IPS DF 4.7 (cell line): ENCODE results near the gene TNPO3.
"Not testable (repeated sequence)": the region's sequence is repeated elsewhere in the genome, so short reads cannot be mapped to it uniquely, and the experiment has no call there.

ENCODE experiments used
- DNase-seq: peaks from one replicate; pipeline ENCODE4 v3.0.0-alpha.2; 2013; ENCODE audit warnings: low spot score; ENCODE audit errors: extremely low read depth

The TNPO3 gene

DNA sequence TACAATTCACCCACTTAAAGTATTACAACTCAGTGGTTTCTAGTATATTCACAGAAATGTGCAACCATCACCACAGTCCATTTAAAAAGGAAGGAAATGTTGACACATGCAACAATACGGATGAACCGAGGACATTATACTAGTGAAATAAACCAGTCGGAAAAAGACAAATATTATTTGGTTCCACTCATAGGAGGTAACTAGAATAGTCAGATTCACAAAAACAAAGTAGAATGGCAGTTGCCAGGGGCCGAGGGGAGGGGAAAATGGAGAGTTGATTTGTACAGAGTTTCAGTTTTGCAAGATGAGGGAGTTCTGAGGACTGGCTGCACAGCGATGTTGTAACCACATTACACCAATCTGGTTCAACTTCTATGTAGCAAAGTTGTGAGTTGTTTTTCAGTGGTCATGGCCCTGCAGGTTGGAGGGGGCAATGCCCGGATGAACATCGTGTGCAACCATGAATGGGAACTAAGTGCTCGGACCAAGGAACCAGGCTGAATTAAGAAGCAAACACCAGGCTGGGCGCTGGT lies 17.6 kb upstream of the TNPO3 start:
- no peak for DNase-seq

DNA sequence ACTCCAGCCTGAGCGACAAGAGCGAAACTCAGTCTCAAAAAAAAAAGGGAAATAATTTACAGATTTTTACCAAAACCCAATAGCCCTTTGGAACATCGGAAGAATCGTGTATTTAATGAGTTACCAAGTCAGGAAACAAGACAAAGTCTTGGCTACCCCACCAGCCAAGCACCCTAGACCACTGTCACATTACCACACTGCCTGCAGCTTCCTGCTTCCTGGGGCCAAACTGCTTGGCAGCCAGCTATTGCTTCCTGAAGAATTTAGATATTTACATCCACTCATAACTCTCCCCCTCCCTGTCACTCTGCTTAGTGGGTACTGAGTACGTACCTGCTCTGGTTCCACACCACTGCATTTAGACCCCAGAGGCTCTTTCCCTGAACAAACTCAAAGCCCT lies 14.1 kb upstream of the TNPO3 start:
- no peak for DNase-seq

- no peak for DNase-seq
Measured at GRCh38 chr7:129067943-129068548, 13.1 kb upstream of the TNPO3 start.

GRCh38 chr7:129067132-129067561 lies 12.2 kb upstream of the TNPO3 start:
- not testable (repeated sequence) for DNase-seq

DNA sequence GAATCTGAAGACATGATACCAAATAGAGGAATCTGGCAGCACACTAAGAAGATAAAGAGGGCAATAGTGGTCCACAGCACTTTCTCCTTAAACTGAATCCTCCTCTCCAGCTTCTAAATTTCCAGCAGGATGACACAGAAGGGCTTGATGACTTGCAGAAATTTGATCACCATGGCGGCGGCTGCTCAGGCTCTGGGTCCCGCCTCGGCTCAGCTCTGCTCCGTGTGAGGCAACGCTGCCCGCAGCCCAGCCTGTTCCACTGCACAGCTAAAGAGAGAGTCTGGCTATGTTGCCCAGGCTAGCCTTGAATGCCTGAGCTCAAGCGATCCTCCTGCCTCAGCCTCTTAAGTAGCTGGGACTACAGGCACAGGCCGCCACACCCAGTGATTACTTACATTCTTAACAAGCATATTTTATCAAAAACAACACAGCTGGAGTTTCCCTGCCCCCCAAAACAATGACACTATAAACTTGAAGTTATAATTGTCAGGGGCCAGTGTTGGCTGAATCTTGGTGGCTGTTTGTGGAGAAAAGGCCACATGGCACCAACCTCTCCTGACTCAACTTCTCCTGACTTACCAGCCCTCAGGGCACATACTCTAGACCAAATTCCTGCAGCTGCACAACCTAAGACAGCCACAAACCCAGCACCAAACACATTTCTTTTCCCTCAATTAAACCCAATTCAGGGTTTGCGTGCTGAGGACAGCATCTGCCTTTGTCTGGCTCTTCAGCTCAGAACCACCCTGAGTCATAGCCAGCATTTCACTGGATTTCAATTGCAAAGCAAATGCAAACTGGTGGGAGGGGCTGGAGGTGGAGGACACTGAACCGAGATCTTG lies 11.6 kb upstream of the TNPO3 start:
- peak; percentile 49 for DNase-seq

DNA sequence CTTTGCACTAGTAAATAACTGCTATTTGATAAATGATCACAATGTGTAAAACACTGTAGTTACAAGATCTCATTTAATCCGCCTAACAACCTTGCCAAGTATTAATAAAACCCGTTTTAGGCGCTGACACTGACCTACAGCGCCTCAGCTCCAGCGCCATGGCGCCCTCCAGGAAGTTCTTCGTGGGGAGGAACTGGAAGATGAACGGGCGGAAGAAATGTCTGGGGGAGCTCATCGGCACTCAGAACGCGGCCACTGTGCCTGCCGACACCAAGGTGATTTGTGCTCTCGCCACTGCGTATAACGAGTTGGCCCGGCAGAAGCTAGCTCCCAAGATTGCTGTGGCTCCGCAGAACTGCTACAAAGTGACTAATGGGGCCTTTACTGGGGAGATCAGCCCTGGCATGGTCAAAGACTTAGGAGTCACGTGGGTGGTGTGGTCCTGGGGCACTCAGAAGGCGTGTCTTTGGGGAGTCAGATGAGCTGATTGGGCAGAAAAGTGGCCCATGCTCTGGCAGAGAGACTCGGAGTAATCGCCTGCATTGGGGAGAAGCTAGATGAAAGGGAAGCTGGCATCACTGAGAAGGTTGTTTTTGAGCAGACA lies 1.1 kb upstream of the TNPO3 start:
- no peak for DNase-seq

- no peak for DNase-seq
Measured at GRCh38 chr7:129055294-129055816, 444 bp upstream of the TNPO3 start.

DNA sequence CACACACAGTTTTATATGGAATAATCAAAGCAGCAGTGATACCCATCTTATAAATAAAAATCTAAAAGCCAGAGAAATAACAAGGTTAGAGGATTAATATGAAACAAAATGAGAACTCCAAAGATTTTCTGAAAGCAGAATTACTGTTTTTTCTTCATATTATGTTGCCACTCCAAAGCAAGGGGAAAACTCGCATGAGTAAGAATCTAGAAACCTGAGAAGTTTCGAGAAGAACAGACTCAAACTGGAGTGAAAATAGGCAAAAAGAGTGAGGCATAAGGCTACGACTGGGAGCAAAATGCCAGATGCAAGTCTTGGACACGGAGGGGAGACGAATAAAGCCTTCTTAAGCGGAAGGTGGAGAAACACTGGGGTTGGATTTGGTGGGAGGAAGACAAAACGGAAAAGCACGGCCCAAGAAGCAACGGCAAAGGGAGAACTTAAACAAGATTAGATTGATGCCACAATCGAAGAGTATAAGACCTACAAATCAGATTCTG lies 923 bp downstream of the TNPO3 start:
- DNase-seq = no peak

DNA sequence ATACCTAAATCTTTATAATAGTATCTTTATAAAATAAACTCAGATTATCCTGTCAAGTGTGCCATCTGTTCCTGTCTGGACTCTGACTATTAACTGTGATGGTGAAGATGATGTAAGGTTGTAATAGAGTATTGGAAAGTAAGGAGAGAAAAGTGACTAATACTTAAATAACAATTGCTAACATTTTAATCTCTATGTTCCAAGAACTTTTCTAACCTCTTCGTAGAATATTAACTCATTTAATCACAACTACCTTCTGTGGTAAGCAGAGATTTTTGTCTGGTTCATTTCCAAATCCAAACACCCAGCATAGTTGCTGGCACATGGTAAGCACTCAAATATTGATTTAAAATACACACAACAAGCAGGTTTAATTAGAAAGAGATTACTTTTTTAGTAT lies 2.5 kb downstream of the TNPO3 start:
- no peak for DNase-seq

GRCh38 chr7:129051459-129051858 lies 3.5 kb downstream of the TNPO3 start:
- not testable (repeated sequence) for DNase-seq

GRCh38 chr7:129047761-129048160 lies 7.2 kb downstream of the TNPO3 start:
- no peak for DNase-seq

DNA sequence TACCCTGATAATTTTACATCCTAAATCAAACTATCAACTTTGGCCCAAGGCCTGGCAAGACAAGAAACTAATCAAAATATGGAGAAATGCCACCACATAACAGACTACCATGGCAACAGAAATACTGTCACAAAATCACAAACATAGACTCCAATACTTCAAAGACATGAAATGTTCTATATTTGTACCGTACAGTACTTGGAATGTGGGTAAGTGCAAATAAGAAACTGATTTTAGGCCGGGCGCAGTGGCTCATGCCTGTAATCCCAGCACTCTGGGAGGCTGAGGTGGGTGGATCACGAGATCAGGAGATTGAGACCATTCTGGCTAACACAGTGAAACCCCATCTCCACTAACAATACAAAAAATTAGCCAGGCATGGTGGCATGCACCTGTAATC lies 9.2 kb downstream of the TNPO3 start:
- DNase-seq = no peak

DNA sequence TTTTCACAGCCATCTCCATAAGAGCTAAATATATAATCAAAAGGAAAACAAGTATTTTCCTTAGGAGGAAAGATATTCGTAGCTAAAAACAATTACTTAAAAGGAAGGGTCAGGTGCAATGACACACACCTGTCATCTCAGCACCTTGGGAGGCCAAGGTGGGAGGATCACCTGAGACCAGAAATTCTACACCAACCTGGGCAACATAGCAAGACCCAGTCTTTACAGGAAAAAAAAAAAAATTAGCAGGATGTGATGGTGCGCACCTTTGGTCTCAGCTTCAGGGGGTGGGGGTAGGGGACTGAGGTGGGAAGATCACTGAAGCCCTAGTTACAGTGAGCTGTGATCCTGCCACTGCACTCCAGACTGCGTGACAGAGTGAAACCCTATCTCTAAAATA lies 11.9 kb downstream of the TNPO3 start:
- DNase-seq = no peak

DNA sequence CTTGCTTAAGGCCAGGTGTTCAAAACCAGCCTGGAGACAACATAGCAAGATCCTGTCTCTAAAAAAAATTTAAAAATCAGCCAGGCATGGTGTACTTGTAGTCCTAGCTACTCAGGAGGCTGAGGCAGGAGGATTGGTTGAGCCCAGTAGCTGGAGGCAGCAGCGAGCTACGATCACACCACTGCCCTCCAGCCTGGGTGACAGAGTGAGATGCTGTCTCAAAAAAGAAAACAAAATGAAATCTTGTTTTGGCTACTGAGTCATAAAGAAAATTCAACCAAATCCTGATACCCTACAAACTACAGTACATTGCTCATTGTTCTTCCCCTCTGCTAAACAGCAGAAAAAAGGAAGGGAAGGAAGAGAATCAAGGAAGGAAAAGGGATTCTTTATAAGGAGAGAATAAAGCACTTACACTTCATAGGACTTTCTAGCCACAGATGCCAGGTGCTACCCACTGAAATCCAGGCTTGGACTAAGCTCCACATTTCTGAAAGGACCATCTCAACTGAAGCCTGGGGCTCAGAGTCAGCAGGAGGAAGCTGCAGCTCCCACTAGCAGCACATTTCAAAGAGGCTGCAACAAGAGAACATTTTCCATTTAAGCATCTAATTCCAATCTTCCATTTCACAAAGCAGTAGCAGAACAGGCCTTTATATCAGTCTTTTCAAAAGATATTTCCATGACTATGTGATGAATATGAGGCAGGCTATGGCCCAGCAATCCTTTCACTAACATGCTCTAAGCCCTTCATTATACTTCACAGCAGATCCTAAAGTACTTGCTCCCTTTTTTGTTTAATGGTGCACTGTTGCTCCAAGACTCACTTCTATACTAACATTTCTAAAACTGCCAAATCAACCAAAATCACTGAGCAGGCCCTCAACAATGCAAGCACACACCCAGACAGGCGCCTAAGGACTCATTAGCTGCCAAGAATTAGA lies 13.5 kb downstream of the TNPO3 start:
- no peak for DNase-seq

GRCh38 chr7:129038468-129038867 lies 16.4 kb downstream of the TNPO3 start:
- DNase-seq = not testable (repeated sequence)

DNA sequence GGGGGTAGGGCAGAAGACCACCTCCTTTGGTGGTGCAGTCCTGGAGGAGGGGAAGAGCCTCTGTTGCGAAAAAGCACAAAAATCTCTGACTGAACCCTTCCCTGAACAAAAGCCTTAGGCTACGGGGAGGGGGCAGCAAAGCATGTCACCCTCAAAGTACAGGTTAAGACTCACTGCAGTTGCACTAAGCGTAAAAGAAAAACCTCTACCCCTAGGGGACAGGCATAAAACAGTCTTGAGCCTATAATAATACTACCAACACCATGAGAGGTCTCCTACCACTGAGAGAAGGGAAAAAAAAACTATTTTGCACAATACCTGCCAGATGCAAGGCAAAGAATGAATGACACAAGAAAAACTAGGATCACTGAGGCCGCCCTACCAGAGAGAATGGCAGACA lies 17.3 kb downstream of the TNPO3 start:
- DNase-seq = no peak

GRCh38 chr7:129032017-129032416 lies 22.9 kb downstream of the TNPO3 start:
- DNase-seq = no peak

DNA sequence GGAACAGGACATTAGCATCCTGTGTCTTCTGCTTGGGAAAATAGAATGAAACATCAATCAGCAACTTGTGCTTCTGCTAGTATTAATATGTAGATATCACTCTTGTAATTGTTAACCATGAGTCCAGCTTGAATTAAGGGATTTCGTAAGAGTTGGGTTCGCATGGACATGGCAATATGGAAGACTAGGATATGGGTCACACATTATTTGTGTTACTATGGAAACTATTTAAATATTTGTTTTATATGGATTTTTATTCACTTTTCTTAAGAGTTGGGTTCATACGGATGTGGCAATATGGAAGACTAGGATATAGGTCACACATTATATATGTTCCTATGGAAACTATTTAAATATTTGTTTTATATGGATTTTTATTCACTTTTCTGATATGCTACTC lies 24.5 kb downstream of the TNPO3 start:
- DNase-seq = no peak

DNA sequence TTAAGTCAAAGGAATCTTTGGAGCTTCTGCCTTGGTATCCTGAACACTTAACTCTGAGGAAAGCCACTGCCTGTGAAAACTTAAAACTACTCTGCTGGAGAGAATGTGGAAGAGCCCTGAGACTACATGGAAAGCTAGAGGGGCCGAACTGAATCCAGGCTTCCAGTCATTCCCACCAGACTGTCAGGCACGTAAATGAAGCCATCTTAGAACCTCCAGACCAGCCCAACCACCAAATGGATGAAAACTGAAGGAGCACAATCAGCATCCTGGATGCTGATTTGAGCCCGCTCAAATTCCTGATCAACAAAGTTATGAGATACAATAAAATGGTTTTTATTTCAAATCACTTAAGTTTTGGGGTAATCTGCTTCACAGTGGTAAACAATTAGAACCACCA lies 30.8 kb downstream of the TNPO3 start:
- DNase-seq = no peak

GRCh38 chr7:129021656-129022055 lies 33.3 kb downstream of the TNPO3 start:
- DNase-seq = no peak
